Left hindlimb (tissue), 1 donor: Measurements from ENCODE around the gene SHISA6.
A peak's percentile ranks its signal among the peaks of the same experiment; 100 is the strongest.
"Not testable (repeated sequence)": the region's sequence is repeated elsewhere in the genome, so short reads cannot be mapped to it uniquely, and the experiment has no call there.

Experiments used
- DNase-seq: peaks from one replicate; pipeline ENCODE4 v3.0.0-alpha.2; 2018

SHISA6 gene

DNA sequence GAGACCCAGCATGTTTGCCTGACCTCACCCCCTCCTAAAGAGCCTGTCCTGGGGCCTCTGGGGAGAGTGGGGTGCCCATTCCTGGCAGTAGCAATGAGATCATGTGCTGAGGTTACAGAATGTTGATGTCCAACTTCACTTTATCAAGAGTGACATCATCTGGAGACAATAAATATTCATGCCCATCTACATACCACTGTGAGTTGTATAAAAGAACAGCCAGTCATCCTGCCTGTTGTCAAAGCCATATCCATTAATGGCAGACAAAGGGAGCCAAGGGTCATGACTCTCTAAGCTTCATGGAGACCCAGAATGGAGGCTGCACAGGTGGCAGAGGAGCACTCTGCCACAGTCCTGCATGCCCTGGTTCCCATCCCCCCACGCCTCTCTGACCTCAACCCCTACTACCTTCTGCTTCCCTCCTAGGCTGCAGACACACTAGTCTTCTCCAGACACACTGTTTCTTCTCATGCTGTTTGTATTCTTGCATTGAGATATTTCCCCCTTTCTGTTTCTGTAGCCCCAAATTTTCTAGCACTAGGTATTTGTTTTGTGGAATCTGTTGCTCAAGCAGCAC lies 27.1 kb downstream of the SHISA6 start:
- DNase-seq = no peak

DNA sequence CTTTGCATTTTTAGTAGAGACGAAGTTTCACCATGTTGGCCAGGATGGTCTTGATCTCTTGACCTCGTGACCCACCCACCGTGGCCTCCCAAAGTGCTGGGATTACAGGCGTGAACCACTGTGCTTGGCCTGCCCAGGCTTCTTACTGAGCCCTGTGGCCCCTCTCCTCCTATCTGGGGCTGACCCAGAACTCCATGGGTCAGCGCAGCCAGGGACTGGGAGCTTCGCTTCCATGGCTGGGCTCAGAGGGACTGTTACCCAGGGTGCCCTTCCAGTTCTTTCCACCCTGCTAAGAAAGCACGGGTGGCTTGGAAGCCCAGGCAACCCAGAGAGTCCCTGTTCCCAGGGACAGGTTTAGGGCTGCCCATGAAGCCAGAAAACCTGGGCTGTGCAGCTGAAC lies 28.2 kb downstream of the SHISA6 start:
- DNase-seq = no peak

DNA sequence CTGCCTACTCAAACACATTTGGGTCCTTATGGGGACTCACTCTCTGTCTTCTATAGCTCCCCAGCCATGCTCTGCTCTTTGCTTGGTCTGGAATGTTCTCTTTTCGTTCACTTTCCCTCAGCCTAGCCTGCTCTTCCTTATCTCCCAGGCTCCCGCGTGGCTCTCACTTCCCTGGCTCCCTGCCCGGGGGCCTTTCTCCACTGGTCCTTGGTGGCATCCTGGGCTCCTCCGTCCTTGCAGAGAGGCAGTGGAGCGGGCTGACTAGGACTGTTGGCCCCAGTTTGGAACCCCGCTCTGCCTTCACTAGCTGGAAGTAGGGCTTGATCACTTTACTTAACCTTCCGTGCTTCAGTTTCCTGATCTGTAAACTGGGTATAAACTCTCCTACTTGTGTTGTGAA lies 31.2 kb downstream of the SHISA6 start:
- DNase-seq = no peak

DNA sequence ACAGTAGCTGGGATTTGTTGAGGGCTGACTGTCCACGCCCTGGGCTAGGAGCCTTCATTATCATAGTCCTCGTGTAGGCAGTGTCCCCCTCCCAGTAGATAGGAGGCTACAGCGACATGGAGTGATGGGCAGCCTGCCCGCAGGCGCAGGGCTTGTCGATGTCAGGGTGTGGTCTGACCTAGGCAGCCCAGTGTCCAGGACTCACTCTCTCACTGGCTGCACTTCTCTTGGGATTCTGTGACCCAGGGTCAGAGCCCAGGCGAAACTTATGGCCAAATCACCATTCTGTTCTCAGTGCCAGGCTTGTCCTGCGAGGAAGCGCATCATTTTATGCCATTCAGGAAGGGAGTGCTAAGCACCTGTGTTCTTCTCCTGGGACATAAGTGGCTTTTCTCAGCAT lies 32.6 kb downstream of the SHISA6 start:
- no peak for DNase-seq

DNA sequence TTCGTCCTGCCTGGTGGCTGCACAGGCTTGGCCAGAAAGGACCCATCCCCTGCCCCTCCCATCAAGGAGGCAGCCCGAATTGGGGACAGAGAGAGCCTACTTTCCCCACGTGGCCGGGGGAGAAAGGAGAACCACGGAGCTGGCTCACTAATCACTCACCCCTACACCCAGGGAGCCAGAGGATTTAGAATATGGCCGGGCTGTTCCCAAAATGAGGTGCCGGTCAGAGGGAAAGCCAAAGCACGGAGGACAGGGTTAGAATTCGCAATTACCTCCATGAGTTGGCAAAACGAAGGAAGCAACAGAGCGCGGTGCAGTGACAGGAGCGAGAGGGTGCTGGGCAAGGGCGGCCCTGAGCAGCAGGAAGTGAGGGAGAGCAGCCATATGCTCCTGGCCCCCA lies 33.1 kb downstream of the SHISA6 start:
- no peak for DNase-seq

DNA sequence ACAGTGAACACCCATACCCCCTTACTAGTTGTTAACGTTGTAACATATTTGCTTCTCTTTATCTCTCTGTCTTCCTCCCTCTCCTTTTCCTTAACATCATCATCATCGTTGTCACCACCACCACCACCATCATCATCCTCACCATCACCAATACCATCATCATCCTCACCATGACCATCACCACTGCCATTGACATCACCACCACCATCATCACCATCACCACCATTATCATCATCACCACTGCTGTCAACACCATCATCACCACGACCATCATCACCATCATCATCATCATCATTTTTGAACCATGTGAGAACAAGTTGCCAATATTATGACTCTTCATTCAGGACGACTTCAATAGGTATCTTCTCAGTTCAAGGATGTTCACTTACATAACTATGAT lies 35.5 kb downstream of the SHISA6 start:
- no peak for DNase-seq

DNA sequence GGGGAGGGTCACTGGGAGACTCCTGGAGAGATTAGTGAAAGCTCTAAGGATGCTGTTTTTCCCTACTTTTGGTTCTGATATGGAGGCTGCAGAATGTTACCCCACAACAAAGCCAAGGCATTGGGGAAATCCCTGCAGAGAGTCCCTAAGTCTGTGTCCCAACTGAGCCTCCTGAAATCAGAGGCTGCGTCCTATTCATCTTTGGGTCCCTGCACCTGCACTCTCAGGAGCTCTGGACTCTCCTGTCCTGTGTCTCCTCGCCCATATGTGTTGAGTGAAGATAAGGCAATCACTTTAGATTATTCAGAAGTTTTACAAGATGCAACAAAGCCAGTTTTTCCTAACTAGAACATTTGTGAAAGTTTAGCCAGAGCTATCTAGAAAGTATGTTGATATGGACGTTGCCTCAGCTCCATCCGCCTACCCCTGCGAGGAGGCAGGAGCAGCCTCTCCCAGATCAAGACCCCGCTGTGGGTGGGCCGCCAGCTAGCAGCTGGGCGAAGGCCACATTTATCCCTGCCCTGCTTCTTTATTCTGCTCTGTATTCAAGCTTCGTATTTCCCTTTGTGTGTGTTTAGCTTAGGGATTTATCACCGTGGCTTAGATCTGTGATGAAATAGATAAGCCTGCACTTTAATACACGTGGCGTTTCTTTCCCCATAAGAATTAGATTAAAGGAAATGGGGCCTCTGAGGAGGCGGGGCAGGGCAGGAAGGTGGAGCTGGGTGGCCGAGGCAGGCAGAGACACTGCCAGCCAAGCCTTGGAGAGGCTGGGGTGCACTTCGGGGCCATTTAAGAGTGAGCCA lies 37.4 kb downstream of the SHISA6 start:
- no peak for DNase-seq

DNA sequence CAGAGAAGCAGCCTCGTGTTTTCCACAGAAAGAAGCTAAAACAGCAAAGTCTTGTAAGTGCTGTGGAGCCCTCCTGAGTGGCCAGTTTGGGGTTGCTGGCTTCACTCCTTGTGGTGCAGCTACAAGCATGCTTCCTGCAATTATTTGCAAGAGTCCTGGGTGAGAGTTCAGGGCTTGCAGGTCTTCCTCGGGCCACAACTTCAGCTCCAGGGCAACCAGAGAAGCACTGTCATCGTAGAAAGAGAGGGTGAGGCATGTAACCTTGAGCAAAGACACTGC lies 37.9 kb downstream of the SHISA6 start:
- no peak for DNase-seq

DNA sequence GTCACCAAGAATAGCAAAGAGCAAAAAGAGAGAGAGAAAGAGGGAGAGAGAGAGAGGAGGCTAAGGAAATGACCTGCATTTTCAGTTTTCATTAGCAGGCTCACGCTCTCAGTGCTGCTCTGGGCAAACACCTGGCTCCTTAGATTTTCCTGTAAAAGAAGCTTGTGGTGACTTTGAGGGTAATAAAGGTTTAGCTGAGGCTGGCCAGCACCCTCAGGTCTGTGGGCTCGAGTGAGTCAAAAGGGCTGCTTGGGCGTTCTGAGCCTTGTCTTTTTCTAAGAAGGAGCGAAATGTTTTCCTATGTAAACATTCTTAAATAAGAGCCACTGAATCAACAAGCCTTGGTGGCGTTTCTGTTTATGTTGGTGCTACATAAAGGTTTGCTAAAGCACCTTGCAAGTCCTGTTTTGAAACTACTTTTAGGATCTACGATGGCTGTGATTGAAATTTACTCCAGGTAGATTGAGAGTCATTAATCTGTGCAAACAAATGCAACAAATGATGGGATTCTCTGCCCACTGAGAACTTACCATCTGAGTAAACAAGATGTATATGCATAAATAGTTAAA lies 38.8 kb downstream of the SHISA6 start:
- DNase-seq = no peak

DNA sequence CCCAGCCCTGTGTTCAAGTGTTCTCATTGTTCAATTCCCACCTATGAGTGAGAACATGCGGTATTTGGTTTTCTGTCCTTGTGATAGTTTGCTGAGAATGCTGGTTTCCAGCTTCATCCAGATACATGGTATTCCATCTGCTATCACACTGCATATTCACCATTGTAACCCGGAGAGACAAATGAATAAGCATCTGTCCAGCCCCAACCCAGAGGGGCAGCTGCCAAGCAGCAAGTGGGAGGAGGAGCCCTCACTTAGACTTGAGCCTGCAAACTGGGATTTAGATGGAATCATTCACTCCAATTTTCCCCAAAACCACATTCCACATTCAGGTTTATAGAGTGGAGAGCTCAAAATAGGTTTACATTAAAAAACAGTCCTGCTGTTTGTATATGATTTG lies 41.6 kb downstream of the SHISA6 start:
- DNase-seq = no peak

DNA sequence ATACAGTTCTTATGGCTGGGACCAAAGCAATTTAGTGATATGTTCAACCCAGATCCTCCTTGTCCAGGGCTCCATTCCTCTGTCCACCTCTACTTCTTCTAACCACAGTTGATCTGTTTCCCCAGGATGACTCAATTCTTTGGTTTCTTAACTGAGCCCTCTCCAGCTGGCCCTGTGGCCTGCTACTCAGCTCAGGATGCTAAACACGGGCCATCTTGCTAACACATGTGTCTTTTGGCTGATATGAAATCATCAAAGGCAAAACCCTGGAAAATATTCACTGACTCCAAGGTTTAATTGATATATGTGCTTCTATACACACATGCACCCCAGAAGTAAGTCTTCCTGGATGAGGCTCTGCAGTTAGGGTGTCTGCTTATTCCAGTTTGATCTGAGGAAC lies 43.8 kb downstream of the SHISA6 start:
- DNase-seq = no peak

DNA sequence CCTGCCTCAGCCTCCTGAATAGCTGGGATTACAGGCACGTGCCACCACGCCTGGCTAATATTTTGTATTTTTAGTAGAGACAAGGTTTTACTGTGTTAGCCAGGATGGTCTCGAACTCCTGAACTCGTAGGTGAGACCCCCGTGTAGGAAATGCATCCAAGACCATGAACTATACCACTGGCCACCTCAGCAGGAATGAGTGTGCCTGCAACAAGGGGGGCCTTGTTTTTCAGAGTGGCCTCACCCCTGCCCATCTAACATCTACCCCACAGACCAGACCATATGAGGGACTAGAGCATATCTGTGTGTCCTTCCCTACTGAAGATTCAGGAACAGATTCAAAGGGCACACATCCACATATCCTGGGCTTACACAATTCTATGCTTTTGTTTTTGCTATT lies 44.9 kb downstream of the SHISA6 start:
- DNase-seq = no peak

DNA sequence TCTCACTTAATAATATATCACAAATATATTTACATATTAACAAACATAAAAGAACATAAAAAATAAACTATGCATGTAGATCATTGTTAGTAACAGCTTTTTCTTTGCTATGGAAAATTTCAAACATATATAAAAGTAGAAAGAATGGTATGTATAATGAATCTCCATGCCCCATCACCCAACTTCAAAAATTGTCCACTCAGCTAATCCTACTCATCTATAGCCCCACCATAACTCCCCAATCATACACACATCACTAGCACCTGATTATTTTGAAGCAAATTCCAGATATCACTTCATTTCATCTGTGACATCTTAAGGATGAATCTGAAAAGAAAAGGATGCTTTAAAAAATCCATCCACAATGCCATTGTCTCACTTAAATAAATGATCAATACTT lies 46.8 kb downstream of the SHISA6 start:
- DNase-seq = no peak

DNA sequence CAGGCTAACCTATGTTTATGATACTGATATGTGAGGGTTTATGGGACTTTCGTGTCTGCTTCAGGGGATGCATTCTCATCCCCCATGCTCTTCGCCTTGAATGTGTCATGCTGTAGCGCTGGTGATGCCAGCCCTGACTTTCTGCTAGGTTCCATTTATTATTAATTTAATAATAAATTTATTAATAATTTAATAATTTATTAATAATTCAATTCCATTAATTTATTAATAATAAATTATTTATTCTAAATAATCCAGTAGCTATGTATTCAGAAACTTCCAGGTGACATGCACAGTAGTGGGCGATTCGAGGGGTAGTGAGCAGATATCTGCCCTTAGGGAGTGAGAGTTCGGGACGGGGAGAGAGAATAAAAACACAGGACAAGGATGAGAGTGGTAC lies 49.8 kb downstream of the SHISA6 start:
- DNase-seq = no peak

DNA sequence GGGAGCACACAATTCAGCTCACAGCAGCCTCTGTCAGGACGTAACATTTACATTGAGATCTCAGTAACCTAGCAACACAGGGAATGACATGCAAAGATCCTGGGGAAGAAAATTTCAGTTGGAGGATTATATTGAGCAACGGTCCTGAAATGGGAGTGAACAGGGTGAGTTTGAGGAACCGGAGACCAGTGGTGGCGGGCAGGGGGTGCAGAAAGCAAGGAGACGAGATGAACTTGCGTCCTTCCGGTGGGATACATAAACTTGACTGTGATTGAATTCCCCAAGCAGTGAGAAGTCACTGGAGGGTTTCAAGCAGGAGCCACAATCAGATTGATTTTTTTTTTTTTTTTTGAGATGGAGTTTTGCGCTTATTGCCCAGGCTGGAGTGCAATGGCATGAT lies 51.5 kb downstream of the SHISA6 start:
- DNase-seq = no peak

DNA sequence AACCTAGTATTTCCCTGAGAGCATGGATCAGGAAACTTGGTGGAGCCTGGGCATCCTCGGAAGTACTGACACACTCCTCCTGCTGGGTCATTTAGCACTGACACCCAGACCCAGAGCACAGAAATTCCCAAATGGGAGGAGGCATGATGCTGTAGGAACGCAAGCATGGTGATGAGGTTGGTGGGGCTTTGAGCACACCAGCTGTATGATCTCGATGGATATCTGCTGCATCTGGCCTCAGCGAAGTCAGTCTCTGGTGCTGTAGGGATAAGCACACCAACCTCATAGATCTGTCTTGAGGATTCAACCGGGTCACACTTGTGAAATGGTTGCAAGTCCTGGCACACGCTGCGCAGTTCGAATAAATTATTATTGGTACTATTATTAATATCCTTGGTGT lies 52.5 kb downstream of the SHISA6 start:
- no peak for DNase-seq

DNA sequence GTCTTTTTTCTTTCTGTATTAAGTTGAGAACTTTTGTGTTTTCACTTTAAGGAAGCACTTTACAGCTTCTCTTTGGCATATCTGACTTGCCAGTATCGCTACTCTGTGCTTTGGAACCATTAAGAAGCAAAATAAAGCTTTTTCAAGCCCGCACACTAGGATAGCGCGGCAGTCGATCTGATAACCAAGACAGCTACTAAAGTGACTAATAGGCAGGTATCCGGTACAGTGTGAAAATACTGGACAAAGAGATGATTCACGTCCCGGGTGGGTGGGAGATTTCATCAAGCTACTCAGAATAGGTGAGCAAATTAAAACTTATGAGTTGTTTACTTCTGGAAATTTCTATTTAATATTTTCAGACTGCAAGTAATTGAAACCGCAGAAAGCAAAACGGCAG lies 53.8 kb downstream of the SHISA6 start:
- DNase-seq = no peak

DNA sequence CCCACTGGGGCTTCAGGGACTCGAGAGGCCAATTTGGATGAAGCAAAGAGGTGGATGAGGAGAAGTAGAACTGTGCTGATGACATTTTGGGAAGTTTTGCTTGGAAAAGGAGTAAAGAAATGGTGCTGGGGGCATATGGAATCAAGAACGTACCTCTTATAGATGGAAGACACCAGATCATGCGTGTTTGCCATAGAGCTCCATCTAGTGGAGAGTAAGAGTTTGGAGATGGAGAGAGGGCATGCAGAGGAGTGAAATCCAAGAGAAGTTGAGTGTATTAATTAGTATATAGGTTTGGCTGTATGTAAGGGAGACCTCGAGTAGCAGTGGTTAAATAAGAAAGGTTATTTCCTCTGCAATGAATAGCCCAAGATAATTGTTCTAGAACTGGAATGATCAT lies 56.0 kb downstream of the SHISA6 start:
- DNase-seq = no peak

DNA sequence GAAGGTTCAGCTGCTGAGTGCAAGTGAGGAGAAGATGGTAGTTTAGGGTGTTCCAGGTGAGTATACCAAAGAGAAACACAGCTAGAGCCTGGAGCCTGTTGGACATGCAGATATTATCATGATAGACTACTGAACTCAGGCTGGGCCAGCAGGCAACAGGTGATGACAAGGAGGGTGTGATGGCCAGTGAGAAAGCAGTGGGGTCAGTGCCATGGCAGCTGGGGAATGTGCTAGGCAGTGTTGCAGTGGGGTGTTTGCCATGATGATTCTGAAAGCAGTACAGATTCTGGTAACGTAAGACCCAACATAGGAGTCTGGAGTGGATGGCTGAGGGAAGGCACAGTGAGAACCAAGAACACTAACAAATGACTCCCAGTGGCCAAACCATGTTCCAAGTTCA lies 57.4 kb downstream of the SHISA6 start:
- DNase-seq = no peak

DNA sequence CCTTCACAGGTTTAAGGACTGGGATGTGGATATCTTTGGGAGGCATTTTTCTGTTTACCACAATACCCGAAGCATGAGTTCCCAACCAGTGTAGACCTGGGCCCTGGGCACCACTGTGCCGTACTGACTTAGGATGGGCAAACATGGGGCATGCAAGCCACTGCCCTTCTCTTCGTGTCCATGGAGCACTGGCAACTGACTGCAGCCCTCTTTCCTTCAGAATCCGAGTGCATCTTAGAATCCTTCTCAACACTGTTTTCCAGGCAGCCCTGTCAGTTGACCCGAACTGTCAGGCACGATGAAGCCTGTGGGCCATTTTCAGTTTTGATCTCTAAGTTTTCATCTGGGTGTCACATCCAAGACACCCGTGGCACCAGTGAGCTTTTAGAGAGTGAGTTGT lies 59.2 kb downstream of the SHISA6 start:
- no peak for DNase-seq

DNA sequence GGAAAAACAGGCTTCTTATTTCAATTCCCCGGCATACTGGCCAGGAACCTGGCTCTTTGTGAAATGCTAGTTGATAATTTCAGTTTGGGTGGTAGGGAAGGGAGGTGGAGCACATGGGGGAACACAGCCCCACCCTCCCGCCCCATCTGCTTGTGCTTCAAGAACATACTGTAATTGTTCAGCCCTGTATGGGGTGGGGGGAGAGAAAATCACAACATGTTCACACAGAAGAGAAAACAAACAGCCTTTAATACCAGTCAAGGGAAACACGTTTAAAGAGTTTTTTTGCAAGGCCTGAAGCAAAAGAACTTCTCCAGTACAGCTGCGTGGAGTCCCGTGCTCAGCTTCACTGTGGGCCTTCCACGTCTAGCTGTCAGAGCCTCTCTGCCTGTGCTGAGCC lies 59.7 kb downstream of the SHISA6 start:
- no peak for DNase-seq

DNA sequence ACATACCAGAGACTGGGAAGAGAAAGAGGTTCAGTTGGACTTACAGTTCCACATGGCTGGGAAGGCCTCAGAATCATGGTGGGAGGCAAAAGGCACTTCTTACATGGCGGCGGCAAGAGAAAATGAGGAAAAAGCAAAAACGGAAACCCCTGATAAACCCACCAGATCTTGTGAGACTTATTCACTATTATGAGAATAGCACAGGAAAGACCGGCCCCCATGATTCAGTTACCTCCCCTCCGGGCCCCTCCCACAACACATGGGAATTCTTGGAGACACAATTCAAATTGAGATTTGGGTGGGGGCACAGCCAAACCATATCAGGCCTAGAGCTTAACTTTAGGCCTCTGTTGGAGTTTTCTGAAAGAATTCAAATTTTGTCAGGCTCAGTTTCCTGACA lies 60.9 kb downstream of the SHISA6 start:
- not testable (repeated sequence) for DNase-seq

DNA sequence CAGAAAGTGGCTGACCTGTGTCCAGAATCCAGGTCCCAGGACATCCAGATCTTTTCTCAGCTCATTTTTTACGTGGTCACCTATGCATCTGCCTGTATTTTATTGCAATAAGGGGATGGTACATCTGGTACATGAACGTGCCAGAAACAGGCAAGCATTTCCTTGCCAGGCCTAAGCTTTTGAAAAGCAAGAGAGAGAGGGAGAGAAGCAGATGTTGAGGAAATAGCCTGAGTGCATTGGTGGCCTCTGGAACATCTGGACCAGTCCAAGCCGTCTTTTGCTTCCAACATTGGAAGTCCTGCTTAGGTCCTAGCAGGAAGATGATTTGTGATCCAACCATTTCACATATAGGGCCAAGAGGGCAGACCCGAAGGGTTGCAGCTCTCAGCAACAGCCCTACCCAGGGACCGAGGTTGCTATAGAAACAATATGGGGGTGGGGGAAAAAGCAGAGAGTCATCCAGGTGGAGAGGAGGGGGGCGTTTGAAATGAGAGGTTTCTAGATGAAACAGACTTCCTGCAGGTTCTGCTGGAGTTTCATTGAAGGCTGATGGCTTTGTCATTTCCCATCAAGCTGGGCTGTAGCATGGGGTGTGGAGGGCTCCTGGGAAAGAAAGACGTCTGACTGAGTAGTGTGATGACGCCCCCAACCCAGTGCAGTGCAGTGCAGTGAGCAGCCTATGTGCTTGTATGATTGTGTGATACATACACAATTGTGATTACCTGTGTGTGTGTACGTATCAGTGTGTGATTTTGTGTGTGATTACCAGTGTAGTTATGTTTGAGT lies 61.6 kb downstream of the SHISA6 start:
- DNase-seq = peak; percentile 71

DNA sequence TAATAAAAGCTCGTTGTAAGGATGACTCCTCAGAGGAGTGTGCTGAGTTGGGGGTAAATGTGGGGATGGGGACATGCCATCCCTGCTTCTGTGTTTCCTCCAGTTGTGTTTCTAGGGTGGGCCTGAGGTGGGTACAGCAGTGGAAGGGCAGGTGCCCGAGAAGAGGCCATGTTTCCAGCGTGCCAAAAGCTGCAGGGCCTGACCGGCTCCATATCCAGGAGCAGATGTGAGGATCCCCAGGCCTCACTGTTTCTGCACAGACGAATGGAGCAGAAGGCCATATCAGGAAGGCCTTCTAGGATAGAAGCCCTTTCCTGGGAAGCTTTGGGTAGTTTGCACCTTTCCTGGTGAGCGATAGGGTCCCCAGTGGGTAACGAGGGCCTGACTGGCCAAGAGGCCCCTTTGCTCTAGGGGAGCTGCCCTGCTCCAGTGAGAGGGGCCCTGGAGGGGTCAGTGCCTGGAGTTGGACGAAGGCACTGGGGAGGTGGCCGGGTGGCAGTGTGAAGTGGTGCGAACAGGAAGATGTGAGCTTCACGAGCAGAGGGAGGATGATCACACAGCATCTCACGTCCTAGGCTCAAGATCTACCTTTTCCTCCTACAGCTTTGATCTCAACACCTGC lies 62.9 kb downstream of the SHISA6 start:
- DNase-seq = no peak
